Trophoblast cell (in vitro differentiated cells and primary cell): ENCODE data around the gene GOLGA8S. TPM values are rescaled to one million over a fixed set of nuclear protein-coding genes. Genes with fewer than 3 reads are reported as not detected.
"Not testable (repeated sequence)": the region's sequence is repeated elsewhere in the genome, so short reads cannot be mapped to it uniquely, and the experiment has no call there.

Source experiments
- DNase-seq, 2 donors: peaks; one replicate each; pipeline ENCODE4 v3.0.0-alpha.2; 2016
- H2AFZ ChIP-seq: 2 replicates; pipeline ENCODE4 v1.6.1; 2013; ENCODE audit warnings: low read length, moderate library complexity, mild to moderate bottlenecking; ENCODE audit not compliant: insufficient read depth, poor library complexity
- H2AK5ac ChIP-seq: 2 replicates; pipeline ENCODE4 v1.6.1; 2013; ENCODE audit warnings: mild to moderate bottlenecking, low read length
- H2BK120ac ChIP-seq: 2 replicates; pipeline ENCODE4 v1.6.1; 2013; ENCODE audit warnings: low read length, mild to moderate bottlenecking, moderate library complexity; ENCODE audit not compliant: insufficient read depth, poor library complexity
- H2BK12ac ChIP-seq: 2 replicates; pipeline ENCODE4 v1.6.1; 2013; ENCODE audit warnings: mild to moderate bottlenecking, low read length, moderate library complexity
- H2BK5ac ChIP-seq: 2 replicates; pipeline ENCODE4 v1.6.1; 2013; ENCODE audit warnings: low read length, low read depth, moderate library complexity, mild to moderate bottlenecking; ENCODE audit not compliant: poor library complexity
- H3K14ac ChIP-seq: 2 replicates; pipeline ENCODE4 v1.6.1; 2013; ENCODE audit warnings: mild to moderate bottlenecking, low read length
- H3K18ac ChIP-seq: 2 replicates; pipeline ENCODE4 v1.6.1; 2013; ENCODE audit warnings: mild to moderate bottlenecking, low read length
- H3K23ac ChIP-seq: 2 replicates; pipeline ENCODE4 v1.6.1; 2013; ENCODE audit warnings: low read length
- H3K27ac ChIP-seq: 2 replicates; pipeline ENCODE4 v1.5.1; 2013; ENCODE audit warnings: low read depth, mild to moderate bottlenecking, inconsistent platforms, low read length, moderate library complexity
- H3K27me3 ChIP-seq: 2 replicates; pipeline ENCODE4 v1.6.1; 2013; ENCODE audit warnings: inconsistent platforms, mild to moderate bottlenecking, low read length, moderate library complexity; ENCODE audit not compliant: insufficient read depth
- H3K36me3 ChIP-seq, 2 experiments: 1 replicate in 1 of 2; 2 replicates in 1 of 2; pipeline ENCODE4 v1.6.1; 2013; ENCODE audit warnings: low read length in 2 of 2, mild to moderate bottlenecking in 2 of 2, moderate library complexity in 1 of 2; ENCODE audit not compliant: insufficient read depth in 2 of 2, control insufficient read depth in 1 of 2
- H3K4ac ChIP-seq: 2 replicates; pipeline ENCODE4 v1.6.1; 2013; ENCODE audit warnings: low read depth, mild to moderate bottlenecking, low read length, moderate library complexity
- H3K4me1 ChIP-seq, 2 experiments: 1 replicate in 1 of 2; 2 replicates in 1 of 2; pipeline ENCODE4 v1.6.1; 2013; ENCODE audit warnings: low read length in 2 of 2, mild to moderate bottlenecking in 2 of 2, moderate library complexity in 1 of 2; ENCODE audit not compliant: insufficient read depth in 2 of 2, control insufficient read depth in 1 of 2
- H3K4me2 ChIP-seq: 2 replicates; pipeline ENCODE4 v1.6.1; 2013; ENCODE audit warnings: inconsistent platforms, mild to moderate bottlenecking, low read length, moderate library complexity
- H3K4me3 ChIP-seq: 2 replicates; pipeline ENCODE4 v1.5.1; 2013; ENCODE audit warnings: mild to moderate bottlenecking, low read depth, low read length, inconsistent platforms
- H3K79me1 ChIP-seq: one replicate; pipeline ENCODE4 v1.6.1; 2013; ENCODE audit warnings: low read length
- H3K79me2 ChIP-seq: 2 replicates; pipeline ENCODE4 v1.6.1; 2013; ENCODE audit warnings: low read length, mild to moderate bottlenecking; ENCODE audit not compliant: control insufficient read depth, insufficient read depth, poor library complexity
- H3K9ac ChIP-seq: 2 replicates; pipeline ENCODE4 v1.6.1; 2013; ENCODE audit warnings: mild to moderate bottlenecking, low read length
- H3K9me3 ChIP-seq: 2 replicates; pipeline ENCODE4 v1.6.1; 2013; ENCODE audit warnings: low read depth, mild to moderate bottlenecking, control low read depth, inconsistent platforms, low read length; ENCODE audit not compliant: insufficient read depth
- H4K12ac ChIP-seq: 2 replicates; pipeline ENCODE4 v1.6.1; 2013; ENCODE audit warnings: low read depth, mild to moderate bottlenecking, low read length, moderate library complexity
- H4K8ac ChIP-seq: 2 replicates; pipeline ENCODE4 v1.6.1; 2013; ENCODE audit warnings: low read depth, mild to moderate bottlenecking, low read length, moderate library complexity
- H4K91ac ChIP-seq: one replicate; pipeline ENCODE4 v1.6.1; 2013; ENCODE audit warnings: low read depth, mild to moderate bottlenecking, low read length, moderate library complexity
- WGBS: extraction: QIAGEN DNeasy Blood & Tissue Kit; methylation state at CpG from one replicate; pipeline ENCODE4 v1.1.7; 2013; ENCODE audit warnings: missing lambda C conversion rate; ENCODE audit not compliant: insufficient read length, insufficient coverage; ENCODE audit errors: extremely low coverage; 5-methylcytosine and 5-hydroxymethylcytosine counted together
- polyA plus RNA-seq: library from polyadenylated mRNA; stranded (reverse); fragments of 200-250 nt; gene quantifications from 2 replicates; pipeline ENCODE4 v1.2.3, GENCODE V29; 2013

Gene GOLGA8S, protein sequence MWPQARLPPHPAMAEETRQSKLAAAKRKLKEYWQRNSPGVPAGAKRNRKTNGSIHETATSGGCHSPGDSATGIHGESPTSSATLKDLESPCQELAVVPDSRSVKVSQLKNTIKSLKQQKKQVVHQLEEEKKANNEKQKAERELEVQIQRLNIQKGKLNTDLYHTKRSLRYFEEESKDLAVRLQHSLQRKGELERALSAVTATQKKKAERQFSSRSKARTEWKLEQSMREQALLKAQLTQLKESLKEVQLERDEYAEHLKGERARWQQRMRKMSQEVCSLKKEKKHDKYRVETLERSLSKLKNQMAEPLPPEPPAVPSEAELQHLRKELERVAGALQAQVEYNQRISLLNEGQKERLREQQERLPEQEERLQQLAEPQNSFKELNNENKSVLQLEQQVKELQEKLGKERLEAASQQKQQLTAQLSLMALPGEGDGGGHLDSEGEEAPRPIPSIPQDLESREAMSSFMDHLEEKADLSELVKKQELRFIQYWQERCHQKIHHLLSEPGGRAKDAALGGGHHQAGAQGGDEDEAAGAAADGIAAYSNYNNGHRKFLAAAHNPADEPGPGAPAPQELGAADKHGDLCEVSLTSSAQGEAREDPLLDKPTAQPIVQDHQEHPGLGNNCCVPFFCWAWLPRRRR
- 0.01 TPM in 1 of 2 replicates, not detected in the other for polyA plus RNA-seq

DNA sequence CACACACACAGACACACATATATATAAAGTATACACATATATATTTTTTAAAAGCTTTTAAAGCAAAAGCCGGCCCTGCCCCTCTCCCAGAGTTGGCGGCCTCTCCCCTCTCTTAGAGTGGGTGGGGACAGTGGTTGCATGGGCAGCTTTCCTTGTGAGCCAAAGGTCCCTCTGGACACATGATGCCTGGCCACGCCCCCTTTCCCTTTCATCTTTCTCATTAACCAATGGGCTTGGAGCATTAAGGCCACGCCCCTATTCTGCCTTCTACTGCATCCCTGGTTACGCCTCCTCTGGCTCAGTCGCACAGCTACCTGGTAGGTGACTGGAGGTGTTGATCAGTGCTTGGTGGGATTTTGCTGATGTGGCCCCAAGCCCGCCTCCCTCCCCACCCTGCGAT lies at the start of gene GOLGA8S:
TSS of gene GOLGA8S (plus strand) at position 301 of the 400 bp plus-strand sequence. CDS start at position 363, 62 bp downstream.
- H3K4me2 ChIP-seq, H3K4me3 ChIP-seq, H2BK120ac ChIP-seq, H3K79me2 ChIP-seq, H4K8ac ChIP-seq, H3K27ac ChIP-seq, H3K4me1 ChIP-seq, H3K9ac ChIP-seq, H2AFZ ChIP-seq, H3K27me3 ChIP-seq, H2BK12ac ChIP-seq, H3K36me3 ChIP-seq, H2BK5ac ChIP-seq, H3K18ac ChIP-seq, H3K14ac ChIP-seq, H3K79me1 ChIP-seq, H3K4ac ChIP-seq, DNase-seq, H4K12ac ChIP-seq, H3K23ac ChIP-seq, H4K91ac ChIP-seq, H2AK5ac ChIP-seq, H3K9me3 ChIP-seq: not testable (repeated sequence)
- WGBS, result no CpG with 5 or more reads among the region's 8 CpGs

DNA sequence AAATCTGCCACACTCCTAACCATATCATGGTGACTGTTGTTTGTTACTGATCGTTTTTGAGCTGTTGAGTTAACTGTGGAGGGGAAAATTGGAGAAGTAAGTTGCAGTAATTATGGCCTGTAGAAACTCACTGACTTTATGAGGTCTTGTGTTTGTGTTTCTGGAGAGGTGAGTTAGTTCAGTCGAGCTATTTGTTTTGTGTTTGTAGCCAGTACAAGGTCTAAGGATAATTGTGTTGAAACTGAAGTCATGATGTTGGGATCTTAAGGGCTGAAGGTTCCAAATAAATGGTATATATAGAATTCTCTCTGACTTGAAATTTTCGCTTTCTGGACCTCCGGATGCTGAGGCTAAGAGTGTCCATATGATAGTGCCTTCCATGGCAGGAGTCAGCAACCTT lies 49.7 kb upstream of the GOLGA8S start:
- not testable (repeated sequence) for H3K4ac ChIP-seq, H3K14ac ChIP-seq, H4K91ac ChIP-seq, H3K4me2 ChIP-seq, H3K27ac ChIP-seq, H3K9me3 ChIP-seq, H3K23ac ChIP-seq, H2AK5ac ChIP-seq, H3K36me3 ChIP-seq, H3K4me1 ChIP-seq, H3K79me1 ChIP-seq, H4K12ac ChIP-seq, DNase-seq, H2BK5ac ChIP-seq, H2BK120ac ChIP-seq, H3K18ac ChIP-seq, H3K9ac ChIP-seq, H3K79me2 ChIP-seq, H4K8ac ChIP-seq, H2BK12ac ChIP-seq, H2AFZ ChIP-seq, H3K4me3 ChIP-seq, H3K27me3 ChIP-seq
- WGBS, result no CpG with 5 or more reads among the region's 4 CpGs

DNA sequence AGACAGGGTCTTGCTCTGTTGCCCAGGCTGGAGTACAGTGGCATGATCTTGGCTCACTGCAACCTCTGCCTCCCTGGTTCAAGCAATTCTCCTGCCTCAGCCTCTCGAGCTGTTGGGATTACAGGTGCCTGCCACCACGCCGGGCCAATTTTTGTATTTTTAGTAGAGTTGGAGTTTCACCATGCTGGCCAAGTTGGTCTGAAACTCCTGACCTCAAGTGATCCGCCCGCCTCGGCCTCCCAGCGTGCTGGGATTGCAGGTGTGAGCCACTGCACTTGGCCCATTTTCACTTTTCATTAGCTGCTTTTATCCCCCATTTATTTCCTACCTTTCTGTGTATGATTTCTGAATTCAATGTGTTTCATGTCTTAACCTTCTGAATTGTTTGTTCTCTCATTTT lies 48.6 kb upstream of the GOLGA8S start:
- H3K27me3 ChIP-seq, H4K12ac ChIP-seq, H3K79me1 ChIP-seq, H4K8ac ChIP-seq, H3K14ac ChIP-seq, H3K27ac ChIP-seq, H3K4ac ChIP-seq, H3K9ac ChIP-seq, H3K9me3 ChIP-seq, DNase-seq, H3K4me2 ChIP-seq, H4K91ac ChIP-seq, H2AK5ac ChIP-seq, H3K79me2 ChIP-seq, H3K18ac ChIP-seq, H3K23ac ChIP-seq, H3K4me3 ChIP-seq, H2AFZ ChIP-seq, H2BK120ac ChIP-seq, H2BK5ac ChIP-seq, H3K4me1 ChIP-seq, H2BK12ac ChIP-seq: not testable (repeated sequence)
- WGBS, result no CpG with 5 or more reads among the region's 7 CpGs
- peaks cover 16% of the 10 kb centered on the region in 2 experiments for H3K36me3 ChIP-seq

- H3K4ac ChIP-seq, H3K27ac ChIP-seq, H3K4me1 ChIP-seq, H3K79me1 ChIP-seq, H4K91ac ChIP-seq, H3K79me2 ChIP-seq, H3K23ac ChIP-seq, DNase-seq, H2BK12ac ChIP-seq, H3K18ac ChIP-seq, H3K4me3 ChIP-seq, H3K4me2 ChIP-seq, H2BK120ac ChIP-seq, H2AFZ ChIP-seq, H4K8ac ChIP-seq, H3K27me3 ChIP-seq, H3K9ac ChIP-seq, H2AK5ac ChIP-seq, H3K9me3 ChIP-seq, H4K12ac ChIP-seq, H2BK5ac ChIP-seq, H3K14ac ChIP-seq: not testable (repeated sequence)
- no CpG with 5 or more reads among the region's 13 CpGs for WGBS
- peaks cover 22 to 23% of the 10 kb centered on the region in 2 experiments for H3K36me3 ChIP-seq
These were observed 43.3 kb upstream of the GOLGA8S start for GRCh38 chr15:23311233-23311632.
